ENCODE results near the gene KCNH8.
A peak's percentile ranks its signal among the peaks of the same experiment; 100 is the strongest.

The KCNH8 gene

GRCh38 chr3:19392150-19392549 is 243.8 kb downstream of the KCNH8 start:
- no peak for DNase-seq

- DNase-seq, result no peak
Measured at GRCh38 chr3:19394946-19395345, 246.6 kb downstream of the KCNH8 start.

- DNase-seq, result no peak
Measured at GRCh38 chr3:19396726-19397125, 248.4 kb downstream of the KCNH8 start.

GRCh38 chr3:19399356-19399755 is 251.0 kb downstream of the KCNH8 start:
- DNase-seq, result no peak

- no peak for DNase-seq
Measured at GRCh38 chr3:19399836-19400235, 251.5 kb downstream of the KCNH8 start.

GRCh38 chr3:19420159-19420558 is 271.8 kb downstream of the KCNH8 start:
- no peak for DNase-seq

GRCh38 chr3:19425825-19426224 is 277.5 kb downstream of the KCNH8 start:
- no peak for DNase-seq

- DNase-seq, result no peak
Measured at GRCh38 chr3:19427422-19428149, 279.3 kb downstream of the KCNH8 start.

GRCh38 chr3:19428729-19429128 is 280.4 kb downstream of the KCNH8 start:
- DNase-seq, result no peak

- DNase-seq, result no peak
Measured at GRCh38 chr3:19432669-19433068, 284.4 kb downstream of the KCNH8 start.

GRCh38 chr3:19436746-19437145 is 288.4 kb downstream of the KCNH8 start:
- DNase-seq, result no peak

GRCh38 chr3:19439944-19440343 is 291.6 kb downstream of the KCNH8 start:
- DNase-seq, result no peak

- DNase-seq, result no peak
Measured at GRCh38 chr3:19446138-19446537, 297.8 kb downstream of the KCNH8 start.

- DNase-seq, result no peak
Measured at GRCh38 chr3:19446687-19447086, 298.4 kb downstream of the KCNH8 start.

- no peak for DNase-seq
Measured at GRCh38 chr3:19455546-19455945, 307.2 kb downstream of the KCNH8 start.

GRCh38 chr3:19456738-19457137 is 308.4 kb downstream of the KCNH8 start:
- no peak for DNase-seq

GRCh38 chr3:19457449-19457848 is 309.1 kb downstream of the KCNH8 start:
- DNase-seq, result no peak

GRCh38 chr3:19467761-19468160 is 319.5 kb downstream of the KCNH8 start:
- no peak for DNase-seq

GRCh38 chr3:19471138-19471537 is 322.8 kb downstream of the KCNH8 start:
- no peak for DNase-seq

GRCh38 chr3:19473971-19474580 is 325.8 kb downstream of the KCNH8 start:
- no peak for DNase-seq

- no peak for DNase-seq
Measured at GRCh38 chr3:19476281-19476680, 328.0 kb downstream of the KCNH8 start.

- peak; percentile 21 for DNase-seq
Measured at GRCh38 chr3:19485267-19485666, 337.0 kb downstream of the KCNH8 start.

GRCh38 chr3:19487386-19487785 is 339.1 kb downstream of the KCNH8 start:
- no peak for DNase-seq

- DNase-seq, result no peak
Measured at GRCh38 chr3:19488939-19489338, 340.6 kb downstream of the KCNH8 start.

- no peak for DNase-seq
Measured at GRCh38 chr3:19489936-19490335, 341.6 kb downstream of the KCNH8 start.

All from NCI-H510A (cell line).